ENCODE data around the gene MPDZ.

Gene MPDZ

GRCh38 chr9:13279284-13280141 is at the start of gene MPDZ:
TSS of gene MPDZ (minus strand) at chr9:13279692. CDS start at chr9:13250315, 29,377 bp downstream.
- DNase-seq, result no peak
- in situ Hi-C loops (cut with MboI; ENCODE audit: low pct_unique_long_range_greater_than_20kb, low sequenced_read_pairs), result no loop called here

- no peak for DNase-seq
- in situ Hi-C loops (cut with MboI; ENCODE audit: low pct_unique_long_range_greater_than_20kb, low sequenced_read_pairs), result no loop called here
Measured at GRCh38 chr9:13324988-13325387, 45.5 kb upstream of the MPDZ start.

- in situ Hi-C loops (cut with MboI; ENCODE audit: low pct_unique_long_range_greater_than_20kb, low sequenced_read_pairs), result no loop called here
- DNase-seq, result no peak
Measured at GRCh38 chr9:13322828-13323550, 43.5 kb upstream of the MPDZ start.

GRCh38 chr9:13318027-13318426 is 38.5 kb upstream of the MPDZ start:
- in situ Hi-C loops (cut with MboI; ENCODE audit: low pct_unique_long_range_greater_than_20kb, low sequenced_read_pairs), result no loop called here
- no peak for DNase-seq

GRCh38 chr9:13296972-13297371 is 17.5 kb upstream of the MPDZ start:
- no peak for DNase-seq
- in situ Hi-C loops (cut with MboI; ENCODE audit: low pct_unique_long_range_greater_than_20kb, low sequenced_read_pairs), result no loop called here

- no peak for DNase-seq
- in situ Hi-C loops (cut with MboI; ENCODE audit: low pct_unique_long_range_greater_than_20kb, low sequenced_read_pairs), result no loop called here
Measured at GRCh38 chr9:13295556-13295955, 16.1 kb upstream of the MPDZ start.

GRCh38 chr9:13292782-13293181 is 13.3 kb upstream of the MPDZ start:
- DNase-seq, result no peak
- in situ Hi-C loops (cut with MboI; ENCODE audit: low pct_unique_long_range_greater_than_20kb, low sequenced_read_pairs), result no loop called here

GRCh38 chr9:13292158-13292557 is 12.7 kb upstream of the MPDZ start:
- in situ Hi-C loops (cut with MboI; ENCODE audit: low pct_unique_long_range_greater_than_20kb, low sequenced_read_pairs), result no loop called here

GRCh38 chr9:13291718-13292117 is 12.2 kb upstream of the MPDZ start:
- in situ Hi-C loops (cut with MboI; ENCODE audit: low pct_unique_long_range_greater_than_20kb, low sequenced_read_pairs), result no loop called here
- DNase-seq, result no peak

More at GRCh38 chr9:13292158-13292557, 12.7 kb upstream of the MPDZ start:
- DNase-seq, result no peak

- in situ Hi-C loops (cut with MboI; ENCODE audit: low pct_unique_long_range_greater_than_20kb, low sequenced_read_pairs), result no loop called here
- no peak for DNase-seq
Measured at GRCh38 chr9:13284011-13284410, 4.5 kb upstream of the MPDZ start.

GRCh38 chr9:13282998-13283397 is 3.5 kb upstream of the MPDZ start:
- no peak for DNase-seq
- in situ Hi-C loops (cut with MboI; ENCODE audit: low pct_unique_long_range_greater_than_20kb, low sequenced_read_pairs), result no loop called here

- in situ Hi-C loops (cut with MboI; ENCODE audit: low pct_unique_long_range_greater_than_20kb, low sequenced_read_pairs), result no loop called here
- no peak for DNase-seq
Measured at GRCh38 chr9:13281356-13282016, 2.0 kb upstream of the MPDZ start.

- no peak for DNase-seq
- in situ Hi-C loops (cut with MboI; ENCODE audit: low pct_unique_long_range_greater_than_20kb, low sequenced_read_pairs), result no loop called here
Measured at GRCh38 chr9:13278368-13279246, 885 bp downstream of the MPDZ start.

- in situ Hi-C loops (cut with MboI; ENCODE audit: low pct_unique_long_range_greater_than_20kb, low sequenced_read_pairs), result no loop called here
- DNase-seq, result no peak
Measured at GRCh38 chr9:13278023-13278367, 1.5 kb downstream of the MPDZ start.

- no peak for DNase-seq
- in situ Hi-C loops (cut with MboI; ENCODE audit: low pct_unique_long_range_greater_than_20kb, low sequenced_read_pairs), result no loop called here
Measured at GRCh38 chr9:13274886-13275641, 4.4 kb downstream of the MPDZ start.

GRCh38 chr9:13270734-13271133 is 8.8 kb downstream of the MPDZ start:
- DNase-seq, result no peak
- in situ Hi-C loops (cut with MboI; ENCODE audit: low pct_unique_long_range_greater_than_20kb, low sequenced_read_pairs), result no loop called here

- DNase-seq, result no peak
- in situ Hi-C loops (cut with MboI; ENCODE audit: low pct_unique_long_range_greater_than_20kb, low sequenced_read_pairs), result no loop called here
Measured at GRCh38 chr9:13269589-13270452, 9.7 kb downstream of the MPDZ start.

GRCh38 chr9:13268469-13268868 is 11.0 kb downstream of the MPDZ start:
- DNase-seq, result no peak
- in situ Hi-C loops (cut with MboI; ENCODE audit: low pct_unique_long_range_greater_than_20kb, low sequenced_read_pairs), result no loop called here
